OCI-M1 (cell line): ENCODE data around the gene ABCC1.
"Not testable (repeated sequence)": the region's sequence is repeated elsewhere in the genome, so short reads cannot be mapped to it uniquely, and the experiment has no call there.

ENCODE experiments used
- DNase-seq: peaks from one replicate; lab custom pipeline; 2025; lab: John Stamatoyannopoulos, UW

ABCC1 gene

DNA sequence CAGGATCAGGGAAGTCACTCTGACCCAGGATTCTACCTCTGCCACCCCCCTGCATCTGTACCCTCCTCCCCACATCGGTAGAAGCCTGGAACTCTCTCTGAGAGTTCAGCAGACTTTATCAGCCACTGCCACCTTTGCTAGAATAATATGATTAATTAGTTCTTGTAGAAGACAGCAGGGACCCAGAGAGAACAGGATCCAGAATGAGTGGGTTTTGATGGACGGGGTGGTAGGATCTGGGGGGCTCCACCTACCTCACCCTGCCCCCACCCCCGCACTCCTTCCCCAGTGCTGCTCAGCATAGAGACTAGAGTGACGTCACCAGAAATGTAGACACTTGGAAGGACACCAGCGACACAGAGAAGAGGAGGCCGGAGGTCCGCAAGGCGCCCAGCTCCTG lies 240.4 kb downstream of the ABCC1 start:
- DNase-seq = peak; percentile 25

DNA sequence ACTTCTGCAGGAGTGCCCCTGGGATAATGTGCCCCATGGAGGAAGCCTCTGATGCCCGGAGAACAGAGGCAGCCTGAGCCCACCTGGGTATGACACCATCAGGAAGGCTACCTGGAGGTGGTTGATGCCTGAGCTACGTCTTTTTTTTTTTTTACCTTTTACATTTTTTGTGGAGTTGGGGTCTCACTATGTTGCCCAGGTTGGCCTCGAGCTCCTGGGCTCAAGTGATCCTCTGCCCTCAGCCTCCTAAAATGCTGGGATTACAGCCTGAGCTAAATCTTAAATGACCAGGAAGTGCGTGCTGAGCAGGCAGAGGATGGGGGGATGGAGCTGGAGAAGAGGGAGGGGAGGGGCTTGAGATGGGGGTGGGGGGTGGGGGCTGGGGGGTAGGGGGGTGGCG lies 241.1 kb downstream of the ABCC1 start:
- no peak for DNase-seq

- not testable (repeated sequence) for DNase-seq
Measured at GRCh38 chr16:16190966-16191365, 241.6 kb downstream of the ABCC1 start.

GRCh38 chr16:16191493-16192167 lies 242.2 kb downstream of the ABCC1 start:
- no peak for DNase-seq
